Measurements from ENCODE around the gene PRDX3.
A peak's percentile ranks its signal among the peaks of the same experiment; 100 is the strongest.

The PRDX3 gene

GRCh38 chr10:119205894-119206602, 27.4 kb upstream of the PRDX3 start:
- Histone ChIP-seq H3K9me3 (ENCODE audit: control insufficient read depth, insufficient read depth, low read depth, low read length) (no peaks in the 10 kb centered on the region), H3K9ac (ENCODE audit: low read length) (peak overlapping the region; percentile 23), H3K27ac (ENCODE audit: low read depth, low read length) (no peak overlapping the region), H3K36me3 (ENCODE audit: control insufficient read depth, insufficient read depth, low read length) (no peaks in the 10 kb centered on the region), H3K27me3 (ENCODE audit: control insufficient read depth, insufficient read depth, low read length) (peaks cover 18% of the 10 kb centered on the region), H3K4me3 (ENCODE audit: low read depth, low read length) (peak overlapping the region; percentile 71), H3K4me1 (ENCODE audit: control insufficient read depth, insufficient read depth, low read length) (peaks cover 30% of the 10 kb centered on the region)

DNA sequence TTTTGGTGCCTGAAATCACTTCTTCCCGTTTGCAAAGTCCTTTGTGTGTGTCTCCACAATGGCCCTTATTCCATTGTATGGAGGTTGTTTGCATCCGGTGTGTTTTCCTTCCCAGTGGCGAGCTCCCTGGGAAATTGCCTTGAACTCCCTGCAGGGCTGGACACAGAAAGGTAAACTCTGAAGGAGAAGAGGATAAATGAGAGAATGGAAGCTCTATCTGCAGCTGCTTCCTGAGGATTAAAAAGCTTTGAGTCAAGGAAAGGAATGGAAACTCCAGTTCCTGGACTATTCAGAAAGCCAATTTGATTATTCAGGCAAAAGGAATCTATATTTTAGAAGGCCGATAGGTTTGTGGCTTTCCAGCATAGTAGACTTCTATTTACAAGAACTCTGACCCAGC, 24.4 kb upstream of the PRDX3 start:
- Histone ChIP-seq H3K36me3 (ENCODE audit: control insufficient read depth, insufficient read depth, low read length) (no peaks in the 10 kb centered on the region), H3K4me1 (ENCODE audit: control insufficient read depth, insufficient read depth, low read length) (peaks cover 8% of the 10 kb centered on the region; the same call in 1 of the 2 replicates), H3K9ac (ENCODE audit: low read length) (no peak overlapping the region), H3K4me3 (ENCODE audit: low read depth, low read length) (no peak overlapping the region), H3K27me3 (ENCODE audit: control insufficient read depth, insufficient read depth, low read length) (peaks cover 4% of the 10 kb centered on the region), H3K9me3 (ENCODE audit: control insufficient read depth, insufficient read depth, low read depth, low read length) (no peaks in the 10 kb centered on the region), H3K27ac (ENCODE audit: low read depth, low read length) (no peak overlapping the region)

DNA sequence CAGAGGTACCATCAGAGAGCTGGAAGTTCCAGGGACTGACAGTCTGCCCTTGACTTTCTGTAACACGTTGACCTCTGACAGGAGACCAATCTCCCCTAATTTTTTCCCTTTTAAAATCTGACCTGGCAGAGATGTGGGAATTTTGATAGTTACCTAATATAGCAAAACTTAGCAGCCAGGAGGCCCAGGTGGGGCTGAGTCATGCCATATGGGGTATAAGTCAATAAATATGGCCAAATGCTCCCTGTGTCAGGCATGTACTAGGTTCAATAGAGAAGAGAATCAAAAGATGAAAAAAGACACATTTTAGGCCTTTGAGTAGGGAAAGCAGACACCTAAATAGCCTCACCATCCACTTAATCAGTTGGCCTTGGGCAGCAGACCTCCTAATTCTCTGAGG, 22.6 kb upstream of the PRDX3 start:
- Histone ChIP-seq H3K4me1 (ENCODE audit: control insufficient read depth, insufficient read depth, low read length) (peaks cover 4% of the 10 kb centered on the region; the same call in 1 of the 2 replicates), H3K36me3 (ENCODE audit: control insufficient read depth, insufficient read depth, low read length) (no peaks in the 10 kb centered on the region), H3K27me3 (ENCODE audit: control insufficient read depth, insufficient read depth, low read length) (no peaks in the 10 kb centered on the region), H3K9me3 (ENCODE audit: control insufficient read depth, insufficient read depth, low read depth, low read length) (no peaks in the 10 kb centered on the region), H3K9ac (ENCODE audit: low read length) (no peak overlapping the region), H3K4me3 (ENCODE audit: low read depth, low read length) (no peak overlapping the region), H3K27ac (ENCODE audit: low read depth, low read length) (no peak overlapping the region)

GRCh38 chr10:119199231-119199992, 20.8 kb upstream of the PRDX3 start:
- Histone ChIP-seq H3K9me3 (ENCODE audit: control insufficient read depth, insufficient read depth, low read depth, low read length) (no peaks in the 10 kb centered on the region), H3K36me3 (ENCODE audit: control insufficient read depth, insufficient read depth, low read length) (no peaks in the 10 kb centered on the region), H3K9ac (ENCODE audit: low read length) (no peak overlapping the region), H3K27ac (ENCODE audit: low read depth, low read length) (no peak overlapping the region), H3K4me3 (ENCODE audit: low read depth, low read length) (no peak overlapping the region), H3K27me3 (ENCODE audit: control insufficient read depth, insufficient read depth, low read length) (no peaks in the 10 kb centered on the region), H3K4me1 (ENCODE audit: control insufficient read depth, insufficient read depth, low read length) (no peaks in the 10 kb centered on the region)

DNA sequence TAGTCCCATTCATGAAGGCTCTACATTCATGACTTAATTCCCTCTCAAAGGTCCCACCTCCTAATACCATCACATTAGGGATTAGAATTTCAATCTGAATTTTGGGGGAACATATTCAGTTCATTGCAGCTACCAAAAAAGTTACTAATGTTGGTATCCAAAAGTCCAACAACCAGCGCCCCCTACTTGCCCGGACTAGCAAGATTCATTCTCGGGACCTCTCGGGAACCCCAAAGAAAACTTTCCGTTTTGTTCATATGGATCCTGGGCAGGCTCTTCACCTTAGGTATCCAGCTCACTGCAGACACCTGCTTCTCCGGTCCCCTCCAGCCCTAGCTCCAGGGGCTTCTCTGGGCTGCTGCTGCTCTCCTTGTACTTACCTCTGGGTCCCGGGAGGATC, 19.8 kb upstream of the PRDX3 start:
- Histone ChIP-seq H3K9ac (ENCODE audit: low read length) (no peak overlapping the region), H3K4me3 (ENCODE audit: low read depth, low read length) (no peak overlapping the region), H3K27ac (ENCODE audit: low read depth, low read length) (no peak overlapping the region), H3K36me3 (ENCODE audit: control insufficient read depth, insufficient read depth, low read length) (no peaks in the 10 kb centered on the region), H3K27me3 (ENCODE audit: control insufficient read depth, insufficient read depth, low read length) (no peaks in the 10 kb centered on the region), H3K9me3 (ENCODE audit: control insufficient read depth, insufficient read depth, low read depth, low read length) (no peaks in the 10 kb centered on the region), H3K4me1 (ENCODE audit: control insufficient read depth, insufficient read depth, low read length) (no peaks in the 10 kb centered on the region)

DNA sequence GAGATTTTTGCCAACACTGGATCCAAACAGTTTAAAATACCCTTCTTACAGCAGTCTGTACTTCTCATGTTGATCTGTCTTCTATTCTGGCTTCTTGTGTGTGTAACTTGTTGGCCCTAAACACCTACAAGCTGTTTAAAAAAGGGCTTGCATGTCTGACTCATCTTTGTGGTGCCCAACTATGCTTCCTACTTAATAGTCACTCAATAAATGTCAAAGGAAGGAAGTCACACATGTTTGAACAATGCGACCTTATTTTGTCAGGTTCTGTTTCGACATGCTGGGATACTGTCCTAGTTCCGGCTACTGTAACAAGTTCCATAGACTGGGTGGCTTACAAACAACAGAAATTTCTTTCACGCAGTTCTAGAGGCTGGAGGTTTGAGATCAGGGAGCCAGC, 19.3 kb upstream of the PRDX3 start:
- Histone ChIP-seq H3K9ac (ENCODE audit: low read length) (no peak overlapping the region), H3K9me3 (ENCODE audit: control insufficient read depth, insufficient read depth, low read depth, low read length) (no peaks in the 10 kb centered on the region), H3K27ac (ENCODE audit: low read depth, low read length) (no peak overlapping the region), H3K4me1 (ENCODE audit: control insufficient read depth, insufficient read depth, low read length) (no peaks in the 10 kb centered on the region), H3K27me3 (ENCODE audit: control insufficient read depth, insufficient read depth, low read length) (no peaks in the 10 kb centered on the region), H3K4me3 (ENCODE audit: low read depth, low read length) (no peak overlapping the region), H3K36me3 (ENCODE audit: control insufficient read depth, insufficient read depth, low read length) (no peaks in the 10 kb centered on the region)

DNA sequence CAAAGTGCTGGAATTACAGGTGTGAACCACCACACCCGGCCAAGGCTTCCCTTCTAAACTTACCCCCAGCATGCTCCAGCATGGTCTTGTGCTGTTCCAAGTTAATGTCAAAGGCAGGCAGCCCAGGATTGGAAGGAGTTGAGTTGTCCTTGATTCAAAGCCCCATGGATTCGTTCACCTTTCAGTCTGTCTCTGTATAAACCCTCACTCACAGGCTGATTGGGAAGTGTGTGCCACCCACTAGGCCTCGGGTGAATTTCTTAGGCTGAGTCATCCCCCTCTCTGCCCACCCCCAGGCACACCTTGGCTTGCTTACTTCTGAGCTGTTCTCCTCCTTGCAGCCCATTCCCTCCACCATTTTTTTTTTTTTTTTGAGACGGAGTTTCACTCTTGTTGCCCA, 13.3 kb upstream of the PRDX3 start:
- Histone ChIP-seq H3K27ac (ENCODE audit: low read depth, low read length) (no peak overlapping the region), H3K36me3 (ENCODE audit: control insufficient read depth, insufficient read depth, low read length) (no peaks in the 10 kb centered on the region), H3K4me1 (ENCODE audit: control insufficient read depth, insufficient read depth, low read length) (no peaks in the 10 kb centered on the region; the same call in 1 of the 2 replicates), H3K9ac (ENCODE audit: low read length) (no peak overlapping the region), H3K4me3 (ENCODE audit: low read depth, low read length) (no peak overlapping the region), H3K27me3 (ENCODE audit: control insufficient read depth, insufficient read depth, low read length) (no peaks in the 10 kb centered on the region), H3K9me3 (ENCODE audit: control insufficient read depth, insufficient read depth, low read depth, low read length) (no peaks in the 10 kb centered on the region)

- H3K9me3 ChIP-seq (ENCODE audit: control insufficient read depth, insufficient read depth, low read depth, low read length) = no peaks in the 10 kb centered on the region
- no peaks in the 10 kb centered on the region for H3K36me3 ChIP-seq (ENCODE audit: control insufficient read depth, insufficient read depth, low read length)
- no peak overlapping the region for H3K9ac ChIP-seq (ENCODE audit: low read length)
- H3K27ac ChIP-seq (ENCODE audit: low read depth, low read length) = no peak overlapping the region
- no peaks in the 10 kb centered on the region for H3K27me3 ChIP-seq (ENCODE audit: control insufficient read depth, insufficient read depth, low read length)
- no peak overlapping the region for H3K4me3 ChIP-seq (ENCODE audit: low read depth, low read length)
- H3K4me1 ChIP-seq (ENCODE audit: control insufficient read depth, insufficient read depth, low read length) = no peaks in the 10 kb centered on the region; the same call in 1 of the 2 replicates
Observed at GRCh38 chr10:119190954-119191785, 12.6 kb upstream of the PRDX3 start.

DNA sequence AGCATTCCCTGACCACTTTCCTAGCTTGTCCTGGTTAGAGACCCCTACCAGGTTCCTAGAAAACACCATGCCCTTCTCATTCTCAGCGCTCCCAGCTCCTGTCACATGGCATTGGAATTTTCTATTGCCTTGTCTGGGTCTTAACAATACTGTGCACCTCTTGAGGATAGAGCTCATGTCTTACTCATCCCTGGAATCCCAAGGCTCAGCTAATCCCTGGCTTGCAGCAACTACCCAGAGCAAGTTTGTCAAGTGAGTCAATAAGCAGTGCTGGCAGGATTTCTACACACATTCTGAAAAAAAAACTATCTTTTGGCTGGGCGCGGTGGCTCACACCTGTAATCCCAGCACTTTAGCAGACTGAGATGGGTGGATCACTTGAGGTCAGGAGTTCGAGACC, 11.7 kb upstream of the PRDX3 start:
- H3K27ac ChIP-seq (ENCODE audit: low read depth, low read length) = no peak overlapping the region
- no peak overlapping the region for H3K4me3 ChIP-seq (ENCODE audit: low read depth, low read length)
- H3K27me3 ChIP-seq (ENCODE audit: control insufficient read depth, insufficient read depth, low read length) = no peaks in the 10 kb centered on the region
- H3K9ac ChIP-seq (ENCODE audit: low read length) = no peak overlapping the region
- no peaks in the 10 kb centered on the region for H3K9me3 ChIP-seq (ENCODE audit: control insufficient read depth, insufficient read depth, low read depth, low read length)
- no peaks in the 10 kb centered on the region for H3K36me3 ChIP-seq (ENCODE audit: control insufficient read depth, insufficient read depth, low read length)
- H3K4me1 ChIP-seq (ENCODE audit: control insufficient read depth, insufficient read depth, low read length) = no peaks in the 10 kb centered on the region; the same call in 1 of the 2 replicates

DNA sequence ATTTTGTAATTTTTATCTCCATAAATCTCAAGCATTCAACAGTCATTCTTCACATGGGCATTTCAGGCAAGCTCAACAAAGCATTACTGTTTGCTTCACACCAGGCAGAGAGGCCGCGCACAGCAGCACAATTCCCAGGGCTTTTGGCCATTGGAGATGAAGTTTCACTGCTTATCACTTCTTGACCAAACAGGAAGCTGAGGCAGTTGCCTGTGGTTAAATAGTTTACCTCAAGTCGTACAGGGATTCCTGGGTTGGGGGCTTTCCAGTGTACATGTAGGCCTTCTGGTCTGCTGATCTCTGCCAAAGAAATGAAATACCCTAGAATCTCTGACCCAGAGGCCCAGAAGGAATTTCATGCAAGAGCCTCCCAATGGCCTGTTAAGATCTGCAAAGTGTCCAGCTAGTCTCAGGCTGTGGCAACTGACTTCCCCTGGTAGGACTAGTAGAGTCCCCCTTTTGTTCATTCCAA, 11.2 kb upstream of the PRDX3 start:
- Histone ChIP-seq H3K4me1 (ENCODE audit: control insufficient read depth, insufficient read depth, low read length) (no peaks in the 10 kb centered on the region; the same call in 1 of the 2 replicates), H3K9me3 (ENCODE audit: control insufficient read depth, insufficient read depth, low read depth, low read length) (no peaks in the 10 kb centered on the region), H3K36me3 (ENCODE audit: control insufficient read depth, insufficient read depth, low read length) (no peaks in the 10 kb centered on the region), H3K27ac (ENCODE audit: low read depth, low read length) (no peak overlapping the region), H3K27me3 (ENCODE audit: control insufficient read depth, insufficient read depth, low read length) (no peaks in the 10 kb centered on the region), H3K9ac (ENCODE audit: low read length) (no peak overlapping the region), H3K4me3 (ENCODE audit: low read depth, low read length) (no peak overlapping the region)

Measured in HUES6 (cell line).